ENCODE data around the gene SUGCT.
"Not testable (repeated sequence)": the region's sequence is repeated elsewhere in the genome, so short reads cannot be mapped to it uniquely, and the experiment has no call there.

The SUGCT gene

GRCh38 chr7:40135317-40135610 lies 459 bp downstream of the SUGCT start:
- H3K4me1 ChIP-seq (ENCODE audit: low read length), result peaks cover 12% of the 10 kb centered on the region
- no peak overlapping the region for H3K27ac ChIP-seq (ENCODE audit: low read length)
- H3K27me3 ChIP-seq (replicated peaks; ENCODE audit: insufficient read depth, low read length), result no peaks in the 10 kb centered on the region
- DNase-seq, result no peak
- no peaks in the 10 kb centered on the region for H3K36me3 ChIP-seq (replicated peaks; ENCODE audit: insufficient read depth, low read length)
- TF ChIP-seq EZH2phosphoT487 (IDR thresholded peaks at IDR 0.05; ENCODE audit: low read length) (no peak), EZH2 (optimal IDR thresholded peaks at IDR 0.05; ENCODE audit: low read depth, low read length) (no peak), CTCF (IDR thresholded peaks at IDR 0.05; ENCODE audit: low read length) (no peak)
- H3K9ac ChIP-seq (ENCODE audit: low read length), result peak overlapping the region; percentile 95; the same call in 1 of the 2 replicates
- H2AFZ ChIP-seq (ENCODE audit: low read length), result peak overlapping the region; percentile 79
- H3K4me3 ChIP-seq (ENCODE audit: low read length), result peak overlapping the region; percentile 97
- H3K4me2 ChIP-seq (ENCODE audit: low read depth, low read length), result peak overlapping the region; percentile 97
- no peaks in the 10 kb centered on the region for H4K20me1 ChIP-seq (ENCODE audit: insufficient read depth, low read length)
- H3K9me2 ChIP-seq (replicated peaks; ENCODE audit: insufficient read depth, low read length), result no peaks in the 10 kb centered on the region
- no peaks in the 10 kb centered on the region for H3F3A ChIP-seq (ENCODE audit: insufficient read depth, low read length)
- H3K9me3 ChIP-seq (replicated peaks; ENCODE audit: insufficient read depth, low read length), result no peaks in the 10 kb centered on the region
- H3K79me2 ChIP-seq (ENCODE audit: low read length), result peaks cover 42% of the 10 kb centered on the region

- H3K27me3 ChIP-seq (replicated peaks; ENCODE audit: insufficient read depth, low read length), result no peaks in the 10 kb centered on the region
- H3K9me2 ChIP-seq (replicated peaks; ENCODE audit: insufficient read depth, low read length), result no peaks in the 10 kb centered on the region
- no peaks in the 10 kb centered on the region for H4K20me1 ChIP-seq (ENCODE audit: insufficient read depth, low read length)
- no peak overlapping the region for H3K4me3 ChIP-seq (ENCODE audit: low read length)
- no peak overlapping the region for H3K27ac ChIP-seq (ENCODE audit: low read length)
- no peaks in the 10 kb centered on the region for H3K36me3 ChIP-seq (replicated peaks; ENCODE audit: insufficient read depth, low read length)
- no peak overlapping the region for H2AFZ ChIP-seq (ENCODE audit: low read length)
- no peak for DNase-seq
- H3K9ac ChIP-seq (ENCODE audit: low read length), result no peak overlapping the region
- peaks cover 12% of the 10 kb centered on the region for H3K4me1 ChIP-seq (ENCODE audit: low read length)
- H3F3A ChIP-seq (ENCODE audit: insufficient read depth, low read length), result no peaks in the 10 kb centered on the region
- H3K79me2 ChIP-seq (ENCODE audit: low read length), result peaks cover 19% of the 10 kb centered on the region
- no peaks in the 10 kb centered on the region for H3K9me3 ChIP-seq (replicated peaks; ENCODE audit: insufficient read depth, low read length)
- TF ChIP-seq CTCF (IDR thresholded peaks at IDR 0.05; ENCODE audit: low read length), result no peak
- TF ChIP-seq EZH2phosphoT487 (IDR thresholded peaks at IDR 0.05; ENCODE audit: low read length), result no peak
- TF ChIP-seq EZH2 (optimal IDR thresholded peaks at IDR 0.05; ENCODE audit: low read depth, low read length), result no peak
- H3K4me2 ChIP-seq (ENCODE audit: low read depth, low read length), result no peak overlapping the region
Measured at GRCh38 chr7:40137563-40137962, 2.8 kb downstream of the SUGCT start.

- Histone ChIP-seq H3K79me2 (ENCODE audit: low read length) (peaks cover 5% of the 10 kb centered on the region), H2AFZ (ENCODE audit: low read length) (no peak overlapping the region), H3F3A (ENCODE audit: insufficient read depth, low read length) (no peaks in the 10 kb centered on the region), H3K9me3 (replicated peaks; ENCODE audit: insufficient read depth, low read length) (no peaks in the 10 kb centered on the region), H3K4me3 (ENCODE audit: low read length) (no peak overlapping the region), H3K4me1 (ENCODE audit: low read length) (peaks cover 4% of the 10 kb centered on the region; the same call in 1 of the 2 replicates), H3K27me3 (replicated peaks; ENCODE audit: insufficient read depth, low read length) (no peaks in the 10 kb centered on the region), H3K9ac (ENCODE audit: low read length) (no peak overlapping the region), H3K36me3 (replicated peaks; ENCODE audit: insufficient read depth, low read length) (no peaks in the 10 kb centered on the region), H3K9me2 (replicated peaks; ENCODE audit: insufficient read depth, low read length) (no peaks in the 10 kb centered on the region), H4K20me1 (ENCODE audit: insufficient read depth, low read length) (no peaks in the 10 kb centered on the region), H3K27ac (ENCODE audit: low read length) (no peak overlapping the region), H3K4me2 (ENCODE audit: low read depth, low read length) (no peak overlapping the region)
- no peak for TF ChIP-seq EZH2 (optimal IDR thresholded peaks at IDR 0.05; ENCODE audit: low read depth, low read length)
- no peak for TF ChIP-seq EZH2phosphoT487 (IDR thresholded peaks at IDR 0.05; ENCODE audit: low read length)
- no peak for TF ChIP-seq CTCF (IDR thresholded peaks at IDR 0.05; ENCODE audit: low read length)
- DNase-seq, result no peak
Measured at GRCh38 chr7:40138973-40139372, 4.2 kb downstream of the SUGCT start.

- H3K4me1 ChIP-seq (ENCODE audit: low read length); DNase-seq; H3K9me2 ChIP-seq (replicated peaks; ENCODE audit: insufficient read depth, low read length); H3K4me2 ChIP-seq (ENCODE audit: low read depth, low read length); H3K9me3 ChIP-seq (replicated peaks; ENCODE audit: insufficient read depth, low read length); H4K20me1 ChIP-seq (ENCODE audit: insufficient read depth, low read length); H3K4me3 ChIP-seq (ENCODE audit: low read length); H2AFZ ChIP-seq (ENCODE audit: low read length); H3K36me3 ChIP-seq (replicated peaks; ENCODE audit: insufficient read depth, low read length); H3F3A ChIP-seq (ENCODE audit: insufficient read depth, low read length); H3K79me2 ChIP-seq (ENCODE audit: low read length); H3K27me3 ChIP-seq (replicated peaks; ENCODE audit: insufficient read depth, low read length); H3K9ac ChIP-seq (ENCODE audit: low read length); H3K27ac ChIP-seq (ENCODE audit: low read length): not testable (repeated sequence)
Measured at GRCh38 chr7:40139891-40140290, 5.1 kb downstream of the SUGCT start.

- H3K79me2 ChIP-seq (ENCODE audit: low read length); H3K9ac ChIP-seq (ENCODE audit: low read length); H3F3A ChIP-seq (ENCODE audit: insufficient read depth, low read length); H3K9me3 ChIP-seq (replicated peaks; ENCODE audit: insufficient read depth, low read length); H4K20me1 ChIP-seq (ENCODE audit: insufficient read depth, low read length); H3K9me2 ChIP-seq (replicated peaks; ENCODE audit: insufficient read depth, low read length); H2AFZ ChIP-seq (ENCODE audit: low read length); H3K4me3 ChIP-seq (ENCODE audit: low read length); H3K27ac ChIP-seq (ENCODE audit: low read length); H3K36me3 ChIP-seq (replicated peaks; ENCODE audit: insufficient read depth, low read length); H3K4me2 ChIP-seq (ENCODE audit: low read depth, low read length); DNase-seq; H3K27me3 ChIP-seq (replicated peaks; ENCODE audit: insufficient read depth, low read length); H3K4me1 ChIP-seq (ENCODE audit: low read length): not testable (repeated sequence)
Measured at GRCh38 chr7:40141916-40142315, 7.1 kb downstream of the SUGCT start.

GRCh38 chr7:40145596-40146130 lies 10.9 kb downstream of the SUGCT start:
- H4K20me1 ChIP-seq (ENCODE audit: insufficient read depth, low read length); H3K9me3 ChIP-seq (replicated peaks; ENCODE audit: insufficient read depth, low read length); H3K9me2 ChIP-seq (replicated peaks; ENCODE audit: insufficient read depth, low read length); H3F3A ChIP-seq (ENCODE audit: insufficient read depth, low read length); H2AFZ ChIP-seq (ENCODE audit: low read length); H3K27me3 ChIP-seq (replicated peaks; ENCODE audit: insufficient read depth, low read length); H3K27ac ChIP-seq (ENCODE audit: low read length); H3K36me3 ChIP-seq (replicated peaks; ENCODE audit: insufficient read depth, low read length); H3K4me1 ChIP-seq (ENCODE audit: low read length); DNase-seq; H3K4me2 ChIP-seq (ENCODE audit: low read depth, low read length); H3K79me2 ChIP-seq (ENCODE audit: low read length); H3K4me3 ChIP-seq (ENCODE audit: low read length); H3K9ac ChIP-seq (ENCODE audit: low read length): not testable (repeated sequence)
